Right lobe of liver (tissue), 4 donors: Measurements from ENCODE around the gene ARHGEF10L.

Experiments used
- CTCF ChIP-seq, 4 donors: fragments of 200-600 bp in 3 of 4; fragments of 450-650 bp in 1 of 4; IDR thresholded peaks; one replicate each; pipeline versions ENCODE4 v1.5.1 to v1.8.0; 2016 to 2022; ENCODE audit warnings: antibody characterized with exemption in 4 of 4, mild to moderate bottlenecking in 2 of 4
- POLR2A ChIP-seq: fragments of 450-650 bp; IDR thresholded peaks from one replicate; pipeline ENCODE4 v1.6.1; 2017; ENCODE audit warnings: antibody characterized with exemption, mild to moderate bottlenecking
- donor health status: DM: no; HTN: no; CAD: no.
- donor health status: DM: no; HTN: no; CAD: no.
- donor health status: DM: no; HTN: yes; CAD: no.

GRCh38 chr1:17559615-17560419, 20.3 kb downstream of the ARHGEF10L start:
- TF ChIP-seq CTCF (IDR thresholded peaks at IDR 0.05): no peak
- peak; percentile 35 for TF ChIP-seq POLR2A
